Mononuclear cell (primary cell): ENCODE results near the gene USH2A. TPM values are rescaled to one million over a fixed set of nuclear protein-coding genes. Genes with fewer than 3 reads are reported as not detected.
"Not testable (repeated sequence)": the region's sequence is repeated elsewhere in the genome, so short reads cannot be mapped to it uniquely, and the experiment has no call there.

Experiments
- H3K27me3 ChIP-seq: 2 replicates; pipeline ENCODE4 v1.6.0; 2011; ENCODE audit warnings: low read length, control low read depth; ENCODE audit not compliant: insufficient read depth
- H3K4me1 ChIP-seq: 2 replicates; pipeline ENCODE4 v1.5.1; 2011; ENCODE audit warnings: mild to moderate bottlenecking, low read length, control low read depth; ENCODE audit not compliant: insufficient read depth
- H3K4me3 ChIP-seq: 2 replicates; pipeline ENCODE4 v1.5.1; 2011; ENCODE audit warnings: mild to moderate bottlenecking, low read length, moderate library complexity
- H3K9me3 ChIP-seq: 2 replicates; pipeline ENCODE4 v1.5.1; 2011; ENCODE audit warnings: low read depth, mild to moderate bottlenecking, control low read depth, low read length
- total RNA-seq: library from RNA; depleted of rRNA; stranded (reverse); fragments of >200 nt; gene quantifications from one replicate; pipeline ENCODE4 v1.2.3, GENCODE V29; 2012

USH2A gene
- total RNA-seq, 1 donor: not detected

DNA sequence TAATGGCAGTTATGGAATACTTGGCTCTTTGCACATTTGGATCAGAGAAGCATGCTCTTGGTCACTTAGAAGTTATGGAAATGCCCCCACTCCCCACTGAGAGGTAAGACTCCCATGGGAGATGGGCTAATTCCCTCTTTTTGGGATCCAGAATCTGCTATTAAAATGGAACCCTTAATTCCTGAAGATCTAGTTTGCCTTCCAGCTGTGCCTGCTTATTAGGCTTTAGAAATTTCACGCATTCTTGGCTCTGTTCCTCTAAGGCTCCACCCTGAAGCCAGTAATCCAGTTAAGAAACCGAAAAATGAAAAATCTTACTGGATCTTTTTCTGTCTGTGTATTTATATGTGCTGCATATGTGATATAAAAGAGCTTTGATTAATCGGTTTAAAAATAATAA, 76.7 kb downstream of the USH2A start:
- Histone ChIP-seq H3K9me3 (peaks cover 9% of the 10 kb centered on the region), H3K4me1 (no peaks in the 10 kb centered on the region), H3K27me3 (no peaks in the 10 kb centered on the region), H3K4me3 (no peak overlapping the region)

GRCh38 chr1:216340542-216340941, 82.7 kb downstream of the USH2A start:
- not testable (repeated sequence) for H3K27me3 ChIP-seq, H3K4me3 ChIP-seq, H3K4me1 ChIP-seq, H3K9me3 ChIP-seq

DNA sequence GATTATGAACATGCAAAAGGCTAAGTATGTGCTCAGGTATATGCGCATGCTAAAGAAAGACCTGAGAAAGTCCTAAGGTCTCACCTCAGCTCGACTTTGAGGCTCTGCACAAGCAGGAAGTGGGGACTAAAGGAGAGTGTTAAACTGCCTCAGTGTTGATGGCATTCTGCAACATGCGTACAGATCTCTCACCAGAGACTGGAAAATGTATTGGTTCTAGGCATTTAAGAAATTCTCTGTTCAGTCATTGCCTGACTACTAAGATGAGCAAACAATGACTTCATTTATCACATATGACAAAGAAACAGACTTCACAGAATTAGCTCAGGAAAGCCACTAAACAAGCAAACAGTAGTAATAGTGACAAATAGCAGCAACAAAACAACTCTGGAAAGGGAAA, 90.8 kb downstream of the USH2A start:
- no peaks in the 10 kb centered on the region for H3K27me3 ChIP-seq
- no peaks in the 10 kb centered on the region for H3K4me1 ChIP-seq

DNA sequence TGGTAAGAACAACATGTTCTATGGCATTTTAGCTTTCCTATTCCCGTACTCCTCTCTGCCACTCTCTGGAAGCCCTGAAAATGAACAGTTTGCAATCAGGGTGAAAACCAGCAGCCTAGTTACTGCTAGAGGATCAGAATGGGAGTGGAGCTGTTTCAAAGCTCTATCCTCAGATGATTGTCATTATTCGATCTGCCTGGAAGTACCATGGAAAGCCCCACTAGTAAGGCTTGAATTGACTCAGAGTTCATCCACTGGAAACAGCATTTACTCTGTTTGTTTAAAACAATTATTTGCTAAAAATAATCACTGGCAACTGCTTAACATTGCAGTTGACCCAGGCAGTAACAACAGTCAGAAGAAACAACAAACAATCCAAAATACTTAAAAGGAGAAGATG, 91.2 kb downstream of the USH2A start:
- Histone ChIP-seq H3K27me3 (no peaks in the 10 kb centered on the region), H3K4me1 (no peaks in the 10 kb centered on the region), H3K9me3 (peaks cover 4% of the 10 kb centered on the region), H3K4me3 (no peak overlapping the region)

More for the DNA sequence above, 90.8 kb downstream of the USH2A start:
- peaks cover 4% of the 10 kb centered on the region for H3K9me3 ChIP-seq
- H3K4me3 ChIP-seq: no peak overlapping the region

GRCh38 chr1:216331211-216331610, 92.0 kb downstream of the USH2A start:
- H3K27me3 ChIP-seq: no peaks in the 10 kb centered on the region
- no peaks in the 10 kb centered on the region for H3K4me1 ChIP-seq
- peaks cover 4% of the 10 kb centered on the region for H3K9me3 ChIP-seq
- no peak overlapping the region for H3K4me3 ChIP-seq

- no peaks in the 10 kb centered on the region for H3K9me3 ChIP-seq
- no peak overlapping the region for H3K4me3 ChIP-seq
- H3K4me1 ChIP-seq: no peaks in the 10 kb centered on the region
- no peaks in the 10 kb centered on the region for H3K27me3 ChIP-seq
Observed at GRCh38 chr1:216330262-216330661, 93.0 kb downstream of the USH2A start.

DNA sequence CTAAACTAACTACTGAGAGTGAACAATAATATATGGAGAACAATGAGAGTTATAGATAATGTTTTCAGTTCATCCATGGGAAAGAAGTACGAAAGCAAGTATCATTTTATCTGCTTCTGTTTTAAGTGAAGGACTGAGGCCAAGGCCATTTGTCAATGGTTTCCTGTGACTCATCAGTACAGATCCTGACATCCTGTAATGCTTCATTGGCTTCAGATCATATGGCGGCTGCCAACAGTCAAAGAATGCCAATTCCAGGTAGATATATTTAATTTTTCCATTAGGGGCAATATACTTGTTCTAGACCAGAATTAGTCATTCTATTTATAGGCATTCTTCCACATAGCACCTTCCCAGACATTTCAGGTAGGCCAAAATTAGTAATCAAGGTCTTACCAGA, 97.3 kb downstream of the USH2A start:
- H3K9me3 ChIP-seq: no peaks in the 10 kb centered on the region
- H3K27me3 ChIP-seq: no peaks in the 10 kb centered on the region
- no peaks in the 10 kb centered on the region for H3K4me1 ChIP-seq
- H3K4me3 ChIP-seq: no peak overlapping the region

DNA sequence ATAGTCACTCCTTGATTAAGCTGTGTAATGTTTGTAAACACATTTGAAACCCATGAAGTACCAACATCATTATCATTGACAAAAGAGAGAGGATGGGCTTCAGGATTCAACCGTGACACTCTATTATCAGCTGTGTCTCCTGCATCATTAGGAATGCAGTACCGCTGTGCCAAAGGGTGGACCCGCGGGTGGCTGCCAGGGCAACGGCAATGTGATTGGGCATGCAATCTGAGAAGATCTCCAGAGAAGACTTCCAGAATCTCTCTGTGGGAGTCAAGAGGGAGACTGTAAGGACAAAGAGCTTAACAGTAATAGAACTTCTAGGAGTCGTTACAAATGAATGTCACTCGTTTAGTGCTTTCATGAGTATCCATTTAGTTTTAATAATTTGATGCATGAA, 97.9 kb downstream of the USH2A start:
- Histone ChIP-seq H3K27me3 (no peaks in the 10 kb centered on the region), H3K4me1 (no peaks in the 10 kb centered on the region), H3K4me3 (no peak overlapping the region), H3K9me3 (no peaks in the 10 kb centered on the region)

DNA sequence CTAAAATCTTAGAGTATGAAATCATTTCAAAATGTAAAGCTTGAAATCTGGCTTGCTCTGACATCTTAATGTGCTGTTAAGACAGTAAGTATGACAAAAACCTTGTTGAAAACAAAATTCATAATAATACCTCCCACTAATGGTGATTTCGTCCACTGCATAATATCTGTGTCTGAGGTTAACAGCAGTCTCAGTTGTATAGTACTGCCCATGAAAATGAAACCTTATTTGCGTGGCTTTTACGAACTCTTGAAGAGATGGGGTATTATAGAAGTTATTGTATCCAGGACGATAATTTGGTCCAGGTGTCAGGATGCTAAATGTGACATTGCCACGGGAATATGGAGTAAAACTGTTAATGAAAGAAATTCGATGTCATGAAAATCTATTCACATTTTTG, 99.9 kb downstream of the USH2A start:
- Histone ChIP-seq H3K27me3 (no peaks in the 10 kb centered on the region), H3K4me1 (no peaks in the 10 kb centered on the region), H3K4me3 (no peak overlapping the region), H3K9me3 (no peaks in the 10 kb centered on the region)

- H3K9me3 ChIP-seq: no peaks in the 10 kb centered on the region
- H3K4me1 ChIP-seq: no peaks in the 10 kb centered on the region
- no peaks in the 10 kb centered on the region for H3K27me3 ChIP-seq
- no peak overlapping the region for H3K4me3 ChIP-seq
Observed at GRCh38 chr1:216314379-216315095, 108.7 kb downstream of the USH2A start.

DNA sequence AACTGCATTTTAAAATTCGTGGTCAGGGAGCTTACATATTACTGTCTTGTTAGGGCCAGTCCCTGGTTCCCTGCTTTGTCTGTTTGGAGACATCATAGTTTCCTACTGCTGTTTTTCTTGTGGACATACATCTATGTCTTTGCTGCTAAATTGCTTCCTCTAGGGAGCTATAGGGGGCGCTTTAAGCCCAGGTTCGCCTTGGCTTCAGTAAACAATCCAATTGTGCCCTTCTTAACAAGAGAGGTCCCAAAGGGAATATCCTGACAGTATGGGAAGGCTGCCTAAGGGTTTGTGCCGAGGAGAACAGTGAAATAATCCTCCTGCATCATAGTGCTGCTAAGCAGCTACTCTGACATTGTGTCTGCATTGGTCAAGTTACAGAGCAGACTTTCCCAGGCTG, 112.5 kb downstream of the USH2A start:
- no peak overlapping the region for H3K4me3 ChIP-seq
- H3K4me1 ChIP-seq: no peaks in the 10 kb centered on the region
- H3K9me3 ChIP-seq: no peaks in the 10 kb centered on the region
- no peaks in the 10 kb centered on the region for H3K27me3 ChIP-seq

- no peaks in the 10 kb centered on the region for H3K9me3 ChIP-seq
- H3K27me3 ChIP-seq: no peaks in the 10 kb centered on the region
- H3K4me1 ChIP-seq: no peaks in the 10 kb centered on the region
- no peak overlapping the region for H3K4me3 ChIP-seq
Observed at GRCh38 chr1:216306830-216307229, 116.4 kb downstream of the USH2A start.

- Histone ChIP-seq H3K27me3 (no peaks in the 10 kb centered on the region), H3K4me1 (no peaks in the 10 kb centered on the region), H3K4me3 (no peak overlapping the region), H3K9me3 (no peaks in the 10 kb centered on the region)
Observed at GRCh38 chr1:216303690-216304089, 119.6 kb downstream of the USH2A start.

GRCh38 chr1:216293683-216294082, 129.6 kb downstream of the USH2A start:
- Histone ChIP-seq H3K4me3 (no peak overlapping the region), H3K9me3 (peaks cover 5% of the 10 kb centered on the region), H3K27me3 (no peaks in the 10 kb centered on the region), H3K4me1 (no peaks in the 10 kb centered on the region)

GRCh38 chr1:216290074-216290473, 133.2 kb downstream of the USH2A start:
- Histone ChIP-seq H3K27me3 (no peaks in the 10 kb centered on the region), H3K4me3 (no peak overlapping the region), H3K4me1 (no peaks in the 10 kb centered on the region), H3K9me3 (peaks cover 5% of the 10 kb centered on the region)

DNA sequence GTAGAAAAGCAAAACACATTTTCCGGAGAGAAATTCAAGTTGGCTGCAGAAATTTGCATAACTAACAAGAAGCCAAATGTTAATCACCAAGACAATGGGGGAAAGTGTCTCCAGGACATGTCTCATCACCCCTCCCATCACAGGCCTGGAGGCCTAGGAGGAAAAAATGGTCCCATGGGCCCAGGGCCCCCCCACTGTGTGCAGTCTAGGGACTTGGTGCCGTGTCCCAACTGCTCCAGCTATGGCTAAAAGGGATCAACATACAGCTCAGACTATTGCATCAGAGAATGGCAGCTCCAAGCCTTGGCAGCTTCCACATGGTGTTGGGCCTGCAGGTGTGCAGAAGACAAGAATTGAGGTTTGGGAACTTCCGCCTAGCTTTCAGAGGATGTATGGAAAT, 138.2 kb downstream of the USH2A start:
- H3K27me3 ChIP-seq: no peaks in the 10 kb centered on the region
- H3K4me1 ChIP-seq: no peaks in the 10 kb centered on the region
- H3K9me3 ChIP-seq: no peaks in the 10 kb centered on the region
- H3K4me3 ChIP-seq: no peak overlapping the region
